T follicular helper cell (primary cell): ENCODE measurements around the gene ATG14.
A peak's percentile ranks its signal among the peaks of the same experiment; 100 is the strongest.
"Not testable (repeated sequence)": the region's sequence is repeated elsewhere in the genome, so short reads cannot be mapped to it uniquely, and the experiment has no call there.

Experiments
- DNase-seq: peaks from one replicate; pipeline ENCODE4 v3.0.0-alpha.2; 2020; ENCODE audit warnings: low read depth

The ATG14 gene

DNA sequence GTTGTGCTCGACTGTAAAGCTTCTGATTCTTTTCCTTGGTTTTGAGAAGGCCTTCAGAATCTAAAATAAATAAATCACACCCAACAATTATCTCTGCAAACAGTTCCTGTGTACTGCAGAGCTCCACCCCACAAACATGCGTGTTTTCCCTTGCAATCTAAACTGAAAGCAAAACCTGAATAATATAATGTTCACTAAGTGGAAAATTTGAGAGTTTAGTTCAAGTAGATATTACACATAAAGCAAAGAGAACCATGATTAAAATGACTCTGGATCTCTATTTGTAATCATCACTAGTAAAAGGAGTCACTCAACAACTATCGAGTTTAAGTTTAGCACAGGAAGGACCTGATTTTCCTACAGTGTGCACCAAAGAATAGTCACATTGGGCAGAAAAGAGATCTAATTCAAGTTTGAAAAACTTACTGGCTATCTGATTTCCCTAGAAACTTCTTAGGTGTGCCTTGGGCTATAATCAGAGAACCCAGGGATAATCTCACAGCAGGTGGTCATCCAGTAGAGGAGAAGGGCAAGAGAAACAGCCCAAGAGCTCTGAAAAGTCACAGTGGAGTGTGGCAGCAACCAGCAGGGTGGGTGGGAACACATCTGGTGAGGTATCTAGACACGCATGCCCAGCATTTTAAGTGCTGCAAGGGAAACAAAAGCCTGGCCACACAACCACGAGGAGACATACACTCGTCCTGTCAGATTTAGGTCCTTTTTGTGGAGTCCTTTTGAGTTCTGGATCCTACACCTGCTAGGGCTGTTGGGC lies 25.4 kb downstream of the ATG14 start:
- DNase-seq: no peak

DNA sequence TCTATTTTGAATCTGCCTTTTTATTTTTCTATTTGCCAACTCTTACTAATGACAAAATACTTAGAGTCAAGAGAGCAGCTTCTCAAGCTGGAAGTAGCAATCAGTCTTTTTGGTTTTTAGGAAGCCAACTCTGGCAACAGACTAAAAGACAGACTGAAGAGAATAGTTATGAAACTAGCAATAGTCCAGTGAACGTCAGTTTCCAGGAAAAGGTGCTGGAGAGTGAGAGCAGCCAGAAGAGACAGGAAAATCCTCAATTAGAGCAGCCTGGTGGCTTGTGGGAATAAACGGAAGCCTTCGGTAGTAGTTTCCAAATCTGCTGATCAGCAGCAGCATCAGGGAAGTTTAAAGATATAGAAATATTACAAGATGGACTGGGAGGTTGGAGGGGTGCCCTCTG lies 27.1 kb downstream of the ATG14 start:
- DNase-seq: no peak

DNA sequence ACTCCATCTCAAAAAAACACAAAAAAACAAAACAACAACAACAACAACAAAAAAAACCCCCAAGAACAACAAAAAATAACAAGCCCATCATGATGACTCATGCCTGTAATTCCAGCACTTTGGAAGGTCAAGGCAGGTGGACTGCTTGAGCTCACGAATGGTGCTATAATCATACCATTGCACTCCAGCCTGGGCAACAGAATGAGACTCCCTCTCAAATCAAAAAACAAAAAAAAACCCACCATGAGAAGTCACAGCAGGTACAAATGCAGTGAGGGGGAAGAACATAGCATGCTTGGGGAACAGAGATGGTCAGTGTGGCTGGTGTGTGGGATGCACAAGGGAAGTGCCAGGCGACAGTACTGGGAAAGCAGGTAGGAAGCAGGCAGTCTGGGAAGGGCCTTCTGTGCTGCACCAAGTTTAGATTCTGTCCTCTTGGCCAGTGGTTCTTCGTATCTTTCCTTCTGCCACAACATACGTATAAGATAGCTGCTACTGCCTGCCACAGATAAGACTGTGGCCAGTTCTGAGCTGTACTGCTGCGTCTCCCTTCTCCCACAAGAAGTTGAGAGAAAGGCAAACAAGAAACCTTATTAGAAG lies 28.0 kb downstream of the ATG14 start:
- no peak for DNase-seq

DNA sequence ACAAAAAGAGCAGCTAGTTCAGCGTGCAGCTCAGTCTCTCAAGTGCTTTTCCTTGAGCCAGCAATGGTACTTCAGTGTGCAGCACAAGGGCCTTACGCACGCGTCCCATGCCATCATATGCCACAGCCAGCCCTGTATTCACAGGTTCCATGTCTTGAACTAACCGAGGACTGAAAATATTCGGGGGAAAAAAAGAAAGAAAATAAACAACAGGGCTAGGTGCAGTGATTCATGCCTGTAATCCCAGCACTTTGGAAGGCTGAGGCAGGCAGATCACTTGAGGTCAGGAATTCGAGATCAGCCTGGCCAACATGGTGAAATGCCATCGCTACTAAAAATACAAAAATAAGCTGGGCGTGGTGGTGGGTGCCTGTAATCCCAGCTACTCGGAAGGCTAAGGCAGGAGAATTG lies 28.6 kb downstream of the ATG14 start:
- not testable (repeated sequence) for DNase-seq

DNA sequence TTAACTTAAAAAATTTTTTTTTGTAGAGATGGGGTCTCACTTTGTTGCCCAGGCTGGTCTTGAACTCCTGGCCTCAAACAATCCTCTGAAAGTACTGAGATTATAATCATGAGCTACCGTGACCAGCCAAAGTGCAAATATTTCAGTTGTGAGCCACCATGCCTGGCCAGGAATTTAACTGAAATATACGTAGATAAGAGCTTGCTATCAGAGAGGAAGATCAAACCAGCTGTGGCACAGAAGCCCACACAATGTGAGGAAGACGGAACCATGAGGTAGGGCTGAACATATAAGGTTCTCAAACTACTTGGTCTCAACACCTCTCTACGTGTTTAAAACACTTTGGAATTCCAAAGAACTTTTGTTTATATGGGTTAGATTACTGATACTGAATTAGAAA lies 29.1 kb downstream of the ATG14 start:
- no peak for DNase-seq

- no peak for DNase-seq
Observed at GRCh38 chr14:55381561-55381960, 30.1 kb downstream of the ATG14 start.

DNA sequence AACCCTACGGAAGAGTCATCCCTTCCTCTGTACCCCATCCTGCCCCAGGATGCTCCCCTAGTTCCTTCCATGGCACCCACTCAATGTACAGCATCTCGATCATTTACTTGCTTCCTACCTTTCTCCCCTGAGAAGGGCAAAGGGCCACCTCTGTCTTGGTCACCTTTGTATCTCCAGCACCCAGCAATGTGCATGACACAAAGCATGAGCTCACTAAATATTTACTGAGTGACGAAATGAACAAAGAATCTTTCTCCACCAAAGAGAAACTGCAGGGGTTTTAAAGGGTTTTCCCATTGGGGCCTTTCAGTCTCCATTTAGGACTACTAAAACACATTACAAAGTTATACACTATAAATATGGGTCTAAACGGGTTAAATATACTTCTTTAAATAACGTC lies 30.6 kb downstream of the ATG14 start:
- DNase-seq: no peak

GRCh38 chr14:55377236-55377635 lies 34.4 kb downstream of the ATG14 start:
- no peak for DNase-seq

GRCh38 chr14:55374771-55375170 lies 36.9 kb downstream of the ATG14 start:
- no peak for DNase-seq

- DNase-seq: no peak
Observed at GRCh38 chr14:55373784-55374705, 37.6 kb downstream of the ATG14 start.

DNA sequence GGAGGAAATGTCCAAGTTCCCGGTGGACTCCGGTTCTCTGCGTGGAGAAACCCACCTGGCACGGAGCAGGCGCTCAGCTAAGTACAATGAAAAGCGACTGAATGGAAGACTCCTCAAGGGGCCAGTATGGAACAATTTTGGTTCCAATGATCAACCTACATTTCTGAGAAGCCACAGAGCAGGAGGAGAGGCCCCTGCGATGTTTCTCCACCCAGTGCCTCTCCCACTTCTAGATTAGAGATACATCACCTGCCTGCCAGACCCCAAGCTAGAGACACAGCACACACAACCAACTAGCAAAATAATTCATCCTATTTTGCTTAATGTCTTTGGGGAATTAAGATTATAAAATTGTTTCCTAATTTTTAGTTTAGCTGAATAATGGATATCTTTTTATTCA lies 38.8 kb downstream of the ATG14 start:
- DNase-seq: no peak

DNA sequence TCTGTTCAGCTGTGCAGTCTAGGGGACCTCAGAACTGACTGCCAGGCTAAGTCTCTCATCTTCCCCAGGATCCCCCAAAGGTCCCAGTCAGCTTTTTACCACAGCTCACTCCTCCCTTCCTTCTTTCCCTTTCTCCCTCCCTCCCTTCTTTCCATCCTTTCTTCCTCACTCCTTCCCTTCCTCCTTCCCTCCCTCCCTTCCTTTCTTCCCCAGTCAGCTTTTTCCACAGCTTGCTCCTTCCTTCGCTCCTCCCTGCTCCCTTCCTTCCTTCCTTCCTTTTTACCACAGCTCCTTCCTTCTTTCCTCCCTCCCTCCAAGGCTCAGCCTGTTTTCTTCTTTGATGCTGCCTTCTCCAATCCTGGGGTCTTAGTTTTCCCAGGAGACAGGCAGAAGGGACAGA lies 39.2 kb downstream of the ATG14 start:
- no peak for DNase-seq

- no peak for DNase-seq
Observed at GRCh38 chr14:55370883-55371455, 40.7 kb downstream of the ATG14 start.

DNA sequence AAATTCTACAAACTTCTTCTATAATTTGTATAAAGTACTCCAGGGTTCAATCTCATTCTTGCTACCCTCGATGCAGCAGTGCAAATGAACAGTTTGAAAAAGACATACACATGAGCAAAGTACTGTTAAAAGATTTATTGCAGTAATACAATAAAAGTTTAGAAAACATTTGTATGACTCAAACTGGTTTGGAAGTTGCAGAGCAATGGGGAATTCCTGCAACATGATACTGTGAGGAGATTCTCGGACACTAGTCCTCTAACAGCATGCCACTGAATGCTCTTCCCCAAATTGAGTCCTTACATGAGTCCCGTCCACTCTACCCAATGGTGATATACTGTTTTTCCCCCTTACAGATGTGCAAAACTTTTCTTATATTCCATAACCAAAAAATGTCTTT lies 45.4 kb downstream of the ATG14 start:
- no peak for DNase-seq

DNA sequence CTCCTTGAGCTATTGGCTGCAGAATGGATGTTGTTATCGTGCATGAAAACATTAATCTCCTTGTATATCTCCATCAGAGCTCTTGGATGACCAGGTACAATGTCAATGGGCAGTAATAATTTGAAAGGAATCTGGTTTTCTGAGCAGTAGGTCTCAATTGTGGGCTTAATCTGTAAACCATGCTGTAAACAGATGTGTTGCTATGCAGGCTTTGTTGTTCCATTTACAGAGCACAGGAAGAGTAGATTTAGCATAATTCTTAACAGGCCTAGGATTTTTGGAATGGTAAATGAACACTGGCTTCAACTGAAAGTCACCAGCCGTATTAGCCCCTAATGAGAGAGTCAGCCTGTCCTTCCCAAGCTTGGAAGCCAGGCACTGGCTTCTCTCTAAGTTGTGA lies 50.4 kb downstream of the ATG14 start:
- no peak for DNase-seq

- no peak for DNase-seq
Observed at GRCh38 chr14:55359307-55359706, 52.3 kb downstream of the ATG14 start.

DNA sequence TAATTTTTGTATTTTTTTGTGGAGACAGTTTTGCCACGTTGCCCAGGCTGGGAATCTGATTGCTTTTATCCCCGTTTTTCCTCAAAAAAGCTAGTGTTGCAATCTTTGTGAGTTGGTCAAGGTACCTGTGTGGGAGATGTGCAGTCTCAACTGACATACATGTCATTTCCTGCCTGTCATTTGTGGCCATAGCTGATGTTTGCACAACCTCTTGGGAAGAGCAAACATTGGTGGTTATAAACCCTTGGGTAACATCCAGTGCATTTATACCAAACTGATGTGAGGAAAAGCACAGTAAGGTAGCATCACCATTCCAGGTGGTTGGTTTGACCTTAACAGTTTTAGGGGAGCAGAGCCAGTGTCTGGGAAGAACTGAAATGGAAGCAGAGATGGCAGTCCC lies 54.7 kb downstream of the ATG14 start:
- no peak for DNase-seq

DNA sequence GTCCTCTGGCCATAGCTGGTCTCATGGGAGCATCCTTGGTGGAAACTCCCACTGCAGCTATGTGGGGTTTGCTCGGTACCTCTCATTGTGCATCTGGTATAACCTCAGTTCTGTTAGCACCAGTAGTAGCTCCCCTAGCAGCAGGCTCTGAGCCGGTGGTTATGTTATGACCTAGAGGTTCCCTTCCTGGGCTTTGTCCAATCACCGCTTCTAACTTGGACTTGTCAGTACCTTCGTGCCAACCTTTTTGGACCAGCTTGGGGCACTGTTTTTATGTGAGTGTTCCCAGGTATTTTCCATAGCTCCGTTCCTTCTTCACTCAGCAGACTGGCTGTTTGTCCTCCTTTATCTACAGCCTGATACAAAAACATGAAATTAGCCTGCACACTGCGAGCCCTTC lies 55.7 kb downstream of the ATG14 start:
- DNase-seq: no peak

DNA sequence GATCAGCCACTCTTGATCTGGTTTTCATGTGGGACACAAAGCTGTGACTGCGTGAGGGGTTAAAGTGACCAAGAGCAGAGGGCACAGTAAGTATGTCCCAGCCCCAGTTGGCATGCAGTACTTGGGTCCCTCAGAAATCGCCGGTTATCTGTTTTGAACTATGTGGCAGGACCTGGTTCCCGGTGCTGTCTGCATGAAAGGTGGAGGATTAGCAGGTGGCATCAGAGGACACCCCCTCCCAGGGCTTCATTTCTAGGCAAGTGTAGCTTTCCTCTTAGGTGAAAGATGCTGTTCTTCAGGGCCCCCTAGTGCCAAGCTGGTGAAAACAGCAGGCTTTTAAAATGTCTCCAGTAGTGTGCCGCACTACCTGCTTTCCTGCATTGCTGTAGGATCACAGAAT lies 57.1 kb downstream of the ATG14 start:
- peak; percentile 67 for DNase-seq

DNA sequence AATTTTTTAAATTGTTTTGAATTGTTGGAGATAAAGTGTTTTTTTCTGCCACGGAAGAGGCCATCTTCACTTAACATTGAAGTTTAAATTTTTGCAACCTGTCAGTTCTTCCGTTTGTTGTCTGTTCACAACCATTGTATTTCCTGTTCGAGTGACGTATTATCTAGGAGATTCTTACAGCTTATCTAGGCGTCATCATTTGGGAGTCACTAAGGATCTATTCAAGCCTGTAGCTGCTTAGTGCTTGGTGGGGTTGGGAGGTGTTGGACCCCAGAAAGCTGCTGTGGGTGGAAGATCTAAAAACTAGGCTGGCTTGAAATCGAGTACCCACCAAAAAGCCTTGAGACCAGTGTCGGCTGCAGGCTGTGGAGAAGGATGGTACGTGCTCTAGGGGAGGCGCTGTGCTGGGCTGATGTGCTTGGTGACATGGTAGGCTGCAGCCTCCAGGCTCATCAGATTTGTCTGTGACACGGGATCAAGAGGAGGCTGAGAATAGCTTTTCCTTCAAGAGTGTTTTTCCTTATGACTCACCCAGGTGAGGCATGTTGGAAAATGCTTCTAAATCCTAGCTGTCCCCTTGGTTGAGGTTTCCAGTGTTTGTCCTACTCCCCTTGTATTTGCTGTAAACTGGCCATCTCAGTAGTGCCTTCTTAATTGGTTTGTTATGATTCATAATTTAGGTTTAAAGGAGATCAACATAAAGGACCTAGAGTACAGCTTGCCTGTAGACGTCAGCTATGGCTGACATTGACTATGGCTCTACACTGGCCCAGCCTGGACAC lies 57.8 kb downstream of the ATG14 start:
- DNase-seq: no peak

DNA sequence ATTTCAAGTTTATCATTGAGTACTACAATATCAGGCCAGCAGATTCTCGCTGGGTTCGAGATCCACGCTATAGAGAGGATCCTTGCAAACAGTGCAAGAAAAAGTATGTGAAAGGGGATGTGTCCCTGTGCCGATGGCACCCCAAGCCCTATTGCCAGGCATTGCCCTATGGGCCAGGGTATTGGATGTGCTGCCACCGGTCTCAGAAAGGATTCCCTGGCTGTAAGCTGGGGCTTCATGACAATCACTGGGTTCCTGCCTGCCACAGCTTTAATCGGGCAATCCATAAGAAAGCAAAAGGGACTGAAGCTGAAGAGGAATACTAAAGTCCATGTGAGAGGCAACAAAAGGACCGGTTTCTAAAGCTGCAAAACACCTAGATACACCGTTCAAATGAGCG lies 59.4 kb downstream of the ATG14 start:
- no peak for DNase-seq

DNA sequence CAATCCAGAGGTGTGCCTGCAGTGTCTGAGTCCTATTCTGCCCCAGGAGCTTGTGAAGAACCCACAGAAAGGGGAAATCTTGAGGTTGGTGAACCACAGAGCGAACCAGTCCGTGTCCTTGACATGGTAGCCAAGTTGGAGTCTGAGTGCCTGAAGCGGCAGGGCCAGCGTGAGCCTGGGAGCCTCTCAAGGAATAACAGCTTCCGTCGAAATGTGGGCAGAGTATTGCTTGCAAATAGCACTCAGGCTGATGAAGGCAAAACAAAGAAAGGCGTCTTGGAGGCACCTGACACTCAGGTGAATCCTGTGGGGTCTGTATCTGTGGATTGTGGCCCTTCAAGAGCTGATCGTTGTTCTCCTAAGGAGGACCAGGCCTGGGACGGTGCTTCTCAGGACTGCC lies 60.5 kb downstream of the ATG14 start:
- no peak for DNase-seq
